Activated CD8-positive, alpha-beta memory T cell treated with anti-CD3 and anti-CD28 coated beads, Interleukin-2, amount 50 U/mL, for 1 hour (primary cell): ENCODE measurements around the gene PIM2.

Source experiments
- DNase-seq: peaks from one replicate; pipeline ENCODE4 v3.0.0-alpha.2; 2020; ENCODE audit errors: extremely low read depth

Gene PIM2

DNA sequence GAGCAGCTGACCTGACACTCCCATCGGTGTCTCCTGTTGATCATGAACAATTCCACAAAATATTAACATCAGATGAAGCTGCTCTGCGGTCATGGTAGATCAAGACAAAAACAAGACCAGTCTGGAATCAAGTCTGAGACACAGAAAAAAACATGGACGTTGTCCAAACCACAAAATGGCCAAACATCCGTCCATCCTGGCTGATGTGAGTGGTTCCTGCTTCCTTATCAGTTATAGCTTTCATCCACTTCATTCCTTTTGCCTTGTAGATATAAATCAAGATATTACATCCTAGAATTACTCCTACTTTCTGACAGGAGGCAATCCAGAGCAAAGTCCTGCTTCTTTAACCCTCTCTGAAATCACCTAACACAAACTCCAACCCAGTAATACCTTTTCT is 54.6 kb downstream of the PIM2 start:
- no peak for DNase-seq
